Activated CD8-positive, alpha-beta memory T cell treated with anti-CD3 and anti-CD28 coated beads for 1 hour (primary cell): ENCODE results near the gene TMEM52.
"Not testable (repeated sequence)": the region's sequence is repeated elsewhere in the genome, so short reads cannot be mapped to it uniquely, and the experiment has no call there.

ENCODE experiments used
- DNase-seq, 2 donors: peaks; one replicate each; pipeline ENCODE4 v3.0.0-alpha.2; 2020; ENCODE audit warnings: low read depth in 1 of 2; ENCODE audit errors: extremely low read depth in 1 of 2

The TMEM52 gene

GRCh38 chr1:1895456-1896336 is 23.4 kb downstream of the TMEM52 start:
- DNase-seq, result no peak

DNA sequence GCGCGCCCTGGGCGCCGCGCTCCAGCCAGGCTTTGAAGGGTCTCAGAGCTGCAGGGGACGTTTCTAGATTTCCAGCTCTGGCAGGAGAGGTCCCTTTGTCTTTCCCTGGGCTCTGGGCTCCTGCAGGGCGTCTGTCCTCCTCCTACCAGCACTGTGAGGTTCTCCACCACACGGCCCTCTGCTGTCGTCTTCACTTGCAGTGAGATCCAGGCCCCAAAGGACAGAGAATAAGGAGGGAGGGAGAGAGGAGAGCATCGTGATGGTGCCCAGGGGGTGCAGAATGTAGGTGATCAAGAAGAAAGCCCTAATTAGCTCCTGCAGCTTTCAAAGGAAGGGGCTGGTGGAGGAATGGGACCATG is 24.0 kb downstream of the TMEM52 start:
- DNase-seq, result no peak

DNA sequence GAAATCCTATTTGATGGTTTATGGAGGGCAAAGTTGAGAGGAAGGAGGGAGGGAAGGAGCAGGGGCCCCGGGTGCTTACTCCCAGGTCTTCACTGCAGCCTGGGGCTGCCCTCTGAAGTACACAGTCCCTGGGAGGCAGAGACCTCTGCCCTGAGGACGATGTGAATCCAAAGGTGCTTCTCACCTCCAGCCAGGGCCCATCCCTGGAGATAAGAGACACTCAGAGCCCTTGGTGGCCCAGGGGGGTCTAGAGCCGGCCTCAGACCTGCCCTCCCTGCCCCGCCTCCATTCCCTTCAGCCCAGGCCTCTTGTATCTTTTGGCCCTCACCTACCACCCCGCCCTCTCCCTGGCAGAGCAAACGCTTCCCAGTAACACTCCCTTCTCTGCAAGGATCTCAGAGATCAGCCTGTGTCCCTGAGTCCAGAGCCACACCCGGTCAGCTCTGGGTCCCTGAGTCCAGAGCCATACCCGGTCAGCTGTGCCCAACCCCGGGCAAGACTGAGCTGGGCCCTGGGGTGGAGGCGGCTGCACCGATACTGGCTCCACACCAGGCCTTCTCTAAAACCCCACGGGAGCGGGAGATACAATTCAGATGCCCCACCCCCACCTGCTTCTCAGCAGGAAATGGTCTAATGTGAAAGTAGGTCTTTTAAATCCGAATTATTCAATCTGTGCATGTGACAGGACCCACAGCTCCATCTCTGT is 24.6 kb downstream of the TMEM52 start:
- DNase-seq, result no peak

DNA sequence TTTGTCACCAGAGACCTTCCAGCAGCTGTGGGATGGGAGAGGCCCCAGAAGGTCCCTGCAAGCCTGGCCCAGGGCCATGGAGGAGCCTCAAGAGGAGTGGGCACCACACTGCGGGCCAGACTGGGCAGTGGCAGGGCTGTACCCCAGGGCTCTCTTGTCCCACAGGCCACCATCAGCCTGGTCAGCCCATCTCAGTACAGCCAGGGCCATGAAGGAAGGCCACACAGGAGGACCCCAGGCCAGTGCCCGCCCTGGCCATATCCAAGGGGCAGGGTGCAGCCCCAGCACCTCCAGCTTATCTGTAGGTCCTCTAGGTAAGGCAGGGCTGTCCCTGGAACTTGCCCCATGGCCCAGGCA is 25.1 kb downstream of the TMEM52 start:
- no peak for DNase-seq

DNA sequence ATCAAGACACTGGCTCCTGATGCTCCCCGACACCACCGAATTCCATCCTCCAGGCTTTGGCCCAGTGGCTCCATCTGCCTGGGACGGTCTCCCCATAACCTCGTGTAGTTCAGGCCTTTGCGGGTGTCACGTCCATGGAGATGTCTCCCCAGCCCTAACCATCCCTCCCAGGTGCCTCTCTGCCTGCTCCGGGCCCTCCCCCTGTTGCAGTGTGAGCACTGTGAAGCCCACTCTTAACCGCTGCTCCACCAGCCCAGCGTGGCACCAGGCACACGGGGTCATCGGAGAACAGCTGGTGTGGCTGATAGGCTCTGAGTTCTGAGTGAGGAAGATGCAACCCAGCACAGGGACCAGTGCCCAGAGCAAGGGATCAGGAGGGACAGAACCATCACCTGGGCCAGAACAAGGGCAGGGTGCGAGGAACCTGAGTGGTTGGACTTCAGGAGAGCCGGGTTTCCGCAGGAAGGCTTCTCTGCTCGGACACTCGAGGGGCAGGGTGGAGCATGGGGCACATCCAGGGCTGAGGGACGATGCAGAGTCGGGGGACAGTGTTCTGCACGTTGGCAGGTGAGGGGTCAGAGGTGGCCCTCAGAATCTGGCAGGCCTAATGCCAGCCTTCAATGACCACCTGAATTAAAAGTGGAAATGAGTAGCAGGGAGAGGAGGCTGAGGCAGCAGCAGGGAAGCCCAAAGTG is 25.6 kb downstream of the TMEM52 start:
- DNase-seq, result no peak

DNA sequence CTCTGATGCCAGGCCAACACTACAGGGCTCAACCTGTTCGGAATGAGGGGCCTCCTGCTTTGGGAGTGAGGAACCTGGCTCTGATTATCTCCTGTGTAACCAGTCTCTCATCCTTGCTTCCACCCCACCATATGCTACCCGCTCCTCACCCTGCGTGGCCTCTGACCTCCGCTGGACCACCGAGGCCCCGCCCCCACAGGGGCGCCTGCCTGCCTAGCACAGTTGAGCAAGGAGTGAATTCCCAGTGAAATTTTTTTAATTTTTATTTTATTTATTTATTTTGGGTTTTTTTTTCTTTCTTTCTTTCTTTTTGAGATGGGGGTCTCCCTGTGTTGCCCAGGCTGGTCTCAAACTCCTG is 26.3 kb downstream of the TMEM52 start:
- no peak for DNase-seq

DNA sequence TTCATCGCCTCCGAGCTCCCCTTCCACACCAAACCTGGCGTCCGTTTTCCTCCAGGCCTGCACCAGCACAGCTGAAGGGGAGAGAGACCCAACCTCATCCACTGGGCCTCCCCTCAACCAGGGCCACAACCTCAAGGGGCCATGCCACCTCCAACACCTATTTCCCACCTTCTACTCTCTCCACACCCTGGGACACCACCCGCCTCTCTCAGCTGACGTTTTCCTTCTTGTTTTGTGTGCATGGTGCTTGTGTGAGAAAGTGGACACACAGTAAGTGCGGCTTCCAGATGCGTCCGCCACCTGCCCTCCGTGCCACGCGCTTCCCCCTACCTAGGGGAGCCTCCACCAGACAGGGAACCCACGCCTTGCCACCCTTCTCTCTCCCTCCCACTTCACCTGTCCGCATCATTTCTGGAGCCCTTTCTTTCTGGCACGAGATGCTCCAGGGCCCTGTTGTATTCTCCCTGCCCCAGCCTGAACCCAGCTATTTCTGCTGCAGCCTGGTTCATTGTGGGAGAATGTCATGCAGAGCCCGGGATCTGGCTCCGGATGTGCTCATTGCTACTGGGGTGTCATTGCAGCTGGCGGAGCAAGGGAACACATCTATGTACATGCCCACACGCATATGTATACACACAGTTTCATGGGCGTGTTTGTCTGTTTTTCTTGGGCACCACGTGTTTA is 26.9 kb downstream of the TMEM52 start:
- no peak for DNase-seq

DNA sequence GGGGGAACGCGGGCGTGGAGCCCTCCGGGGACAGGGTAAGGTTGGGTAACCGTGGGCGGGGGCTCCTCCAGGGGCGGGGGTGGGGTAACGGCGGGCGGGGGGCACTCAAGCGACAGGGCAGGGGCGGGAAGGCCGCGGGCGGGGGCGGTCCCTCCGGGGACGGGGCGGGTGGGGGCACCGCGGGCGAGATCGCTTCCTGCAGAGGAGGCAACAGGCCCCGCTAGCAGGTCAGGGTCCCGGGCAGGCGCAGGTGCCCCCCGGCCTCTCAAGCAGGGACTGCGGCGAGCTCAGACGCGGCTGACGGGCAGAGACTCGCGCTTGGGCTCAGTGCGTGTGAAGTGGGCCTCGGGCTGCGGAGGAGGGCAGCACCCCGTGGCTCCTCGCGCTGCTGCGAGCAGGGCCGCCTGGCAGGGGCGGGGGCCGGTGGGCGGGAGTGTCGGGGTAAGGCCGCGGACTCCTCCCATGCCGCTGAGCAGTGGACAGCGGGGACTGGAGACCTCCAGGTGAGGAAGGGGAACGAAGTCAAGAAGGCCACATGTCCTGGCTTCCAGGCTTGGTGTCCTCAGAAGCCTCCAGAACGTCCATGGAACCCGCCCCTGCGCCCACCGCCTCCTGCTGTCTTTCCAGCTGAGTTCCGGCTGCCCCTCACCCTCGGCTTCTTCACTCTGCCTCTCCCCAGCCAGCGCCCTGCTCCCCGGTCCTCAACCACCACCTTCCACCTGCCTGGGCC is 27.6 kb downstream of the TMEM52 start:
- DNase-seq, result peak; percentile 40 to 73

DNA sequence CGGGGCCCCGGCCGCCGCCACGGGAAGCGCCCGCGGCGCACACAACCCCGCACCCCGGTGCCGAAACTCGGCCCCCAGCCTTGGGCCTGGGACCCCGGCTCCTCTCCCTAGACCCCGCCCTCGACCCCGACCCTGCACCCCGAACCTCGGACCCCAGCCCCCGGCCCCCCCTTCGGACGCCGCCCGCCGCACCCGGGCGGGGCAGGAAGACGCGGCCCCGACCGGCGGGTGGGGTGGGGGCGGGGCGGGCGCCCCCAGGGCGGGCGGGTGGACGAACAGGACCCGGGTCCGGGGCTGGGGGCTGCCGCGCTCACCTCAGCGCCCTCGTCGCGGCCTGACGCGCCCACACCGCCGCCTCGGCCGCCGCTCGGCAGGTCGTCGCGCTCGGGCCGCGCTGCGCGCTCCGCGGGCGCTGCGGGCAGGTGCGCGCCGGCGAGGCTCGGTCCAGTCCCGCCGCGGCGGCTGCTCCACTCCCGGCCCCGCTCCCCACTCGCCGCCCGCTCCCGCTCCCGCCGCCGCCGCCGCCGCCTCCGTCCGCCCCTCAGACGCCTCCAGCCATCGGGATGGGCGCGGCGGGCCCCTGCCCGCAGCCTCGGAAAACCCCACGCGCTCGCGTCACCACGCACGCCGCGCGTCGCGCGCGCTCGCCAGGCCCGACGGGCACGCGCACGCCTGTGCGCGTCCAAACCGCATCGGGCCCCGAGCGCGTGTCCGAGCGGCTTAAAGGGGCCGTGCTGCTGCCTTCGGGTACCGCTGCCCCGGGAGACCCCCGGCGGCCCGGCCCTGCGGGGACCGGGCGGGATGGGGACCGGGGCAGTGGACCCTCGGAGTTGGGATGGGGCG is 28.4 kb downstream of the TMEM52 start, which contains the start of gene GNB1:
GNB1 (minus strand) TSS at position 582 of the 843 bp plus-strand sequence. CDS start 65,634 bp downstream, outside the sequence.
- peak; percentile 55 to 85 for DNase-seq

GRCh38 chr1:1889847-1890505 is 29.1 kb downstream of the TMEM52 start:
- DNase-seq, result peak in 1 of 2 donors; percentile 25

DNA sequence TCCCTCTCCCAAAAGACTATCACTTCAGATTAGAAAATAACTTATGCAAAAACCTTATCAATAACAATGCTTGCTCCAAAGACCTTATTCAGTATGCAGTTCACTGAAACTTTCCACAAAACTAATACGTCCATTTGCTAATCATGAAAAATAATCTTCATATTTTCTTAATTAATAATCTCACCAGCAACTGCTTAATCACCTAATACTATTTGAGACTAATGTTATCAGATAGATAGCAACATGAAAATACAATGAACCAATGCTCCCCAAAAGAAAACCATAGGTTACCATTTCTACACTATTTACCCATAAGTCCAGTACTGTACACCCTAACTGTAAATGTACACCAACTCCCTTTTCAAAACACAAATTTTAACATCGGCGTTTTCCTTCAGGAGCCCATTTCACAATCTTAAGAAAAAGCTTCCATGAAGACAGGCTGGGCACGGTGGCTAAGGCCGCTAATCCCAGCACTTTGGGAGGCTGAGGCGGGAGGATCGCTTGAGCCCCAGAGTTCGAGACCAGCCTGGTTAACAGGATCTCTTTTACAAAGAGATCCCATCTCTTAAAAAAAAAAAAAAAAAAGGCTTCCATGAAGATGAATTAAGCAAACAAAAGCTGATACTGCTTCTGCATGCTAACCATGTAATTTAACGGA is 29.9 kb downstream of the TMEM52 start:
- DNase-seq, result no peak

- DNase-seq, result not testable (repeated sequence)
These were observed 35.2 kb downstream of the TMEM52 start for GRCh38 chr1:1883890-1884289.

DNA sequence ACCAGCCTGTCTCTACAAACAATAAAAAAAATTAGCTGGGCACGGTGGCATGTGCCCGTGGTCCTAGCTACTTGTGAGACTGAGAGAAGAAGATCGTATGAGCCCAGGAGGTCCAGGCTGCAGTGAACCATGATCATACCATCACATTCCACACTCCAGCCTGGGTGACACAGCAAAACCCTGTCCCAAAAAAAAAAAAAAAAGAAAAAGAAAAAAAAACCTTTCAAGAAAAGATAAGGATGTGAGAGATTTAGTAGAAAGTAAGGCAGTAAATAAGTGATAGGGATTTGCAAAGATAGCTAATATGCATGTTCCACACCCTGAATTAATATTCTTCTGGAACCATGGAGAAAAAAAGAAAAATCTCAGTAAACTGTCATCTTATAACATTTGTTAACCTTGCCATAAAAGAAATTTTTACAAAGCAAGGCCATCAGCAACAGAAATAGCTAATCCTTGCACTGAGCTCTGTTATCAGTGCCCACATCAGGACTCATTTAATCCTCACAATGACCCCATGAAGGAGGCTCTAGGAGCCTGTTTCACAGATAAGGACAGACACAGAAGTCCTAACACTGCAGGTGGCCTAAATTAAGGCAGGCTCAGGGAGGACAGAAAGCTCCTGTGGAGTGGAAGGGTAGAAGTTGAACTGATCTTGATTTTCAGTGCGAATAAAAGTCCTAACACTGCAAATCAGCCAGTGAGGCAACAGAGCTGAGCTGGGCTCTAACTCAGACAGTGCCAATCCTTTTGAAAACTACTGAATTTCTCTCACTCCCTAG is 35.8 kb downstream of the TMEM52 start:
- DNase-seq, result no peak

DNA sequence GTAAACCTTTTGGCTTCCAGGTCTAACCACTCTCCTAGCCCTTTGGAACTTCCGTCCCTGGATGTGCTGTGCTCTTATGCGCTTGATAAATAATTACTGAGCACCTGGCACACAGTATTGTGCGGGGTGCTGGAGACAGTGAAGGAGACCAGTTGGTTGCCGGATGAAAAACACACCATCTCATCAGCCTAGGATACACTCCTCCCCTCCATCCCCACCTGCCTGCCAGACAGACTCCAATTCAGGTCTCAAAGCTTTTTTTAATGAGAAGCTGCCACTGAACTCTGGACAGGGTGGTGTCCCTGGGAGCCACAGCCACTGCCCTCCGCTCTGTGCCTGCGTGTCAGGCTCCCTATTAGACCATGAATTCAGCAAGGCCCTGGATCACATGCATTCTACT is 37.4 kb downstream of the TMEM52 start:
- no peak for DNase-seq

DNA sequence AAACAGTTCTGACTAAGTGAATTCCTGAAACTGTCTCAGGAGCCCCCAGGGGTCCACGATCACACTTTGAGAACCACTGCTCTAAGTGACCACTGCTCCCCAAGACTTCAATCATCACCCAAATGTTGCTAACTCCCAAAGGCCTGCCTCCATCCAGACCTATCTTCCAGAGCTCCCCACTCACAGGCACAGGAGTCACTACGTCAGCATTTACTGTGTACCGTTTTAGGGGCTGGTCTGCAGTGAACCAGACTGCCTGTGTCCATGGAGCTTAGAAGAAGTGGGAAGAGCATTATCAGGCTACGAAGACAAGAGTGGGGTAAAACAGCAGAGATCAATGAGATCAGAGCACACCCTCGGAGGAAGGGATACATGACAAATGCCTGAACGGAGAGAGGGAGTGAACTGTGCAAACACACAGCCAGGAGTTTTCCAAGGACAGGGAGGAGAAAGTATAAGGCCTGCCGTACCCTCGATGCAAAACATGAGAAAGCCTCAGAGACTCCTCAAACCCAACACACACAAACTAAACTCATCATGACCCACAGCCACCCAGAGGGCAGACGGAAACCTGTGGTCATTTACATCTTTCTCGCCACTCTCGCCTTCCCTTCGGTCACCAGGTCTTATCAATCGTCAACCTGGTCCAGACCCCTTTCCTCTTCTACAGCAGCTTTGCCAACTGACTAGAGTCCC is 38.3 kb downstream of the TMEM52 start:
- DNase-seq, result no peak

GRCh38 chr1:1879942-1880341 is 39.1 kb downstream of the TMEM52 start:
- no peak for DNase-seq

DNA sequence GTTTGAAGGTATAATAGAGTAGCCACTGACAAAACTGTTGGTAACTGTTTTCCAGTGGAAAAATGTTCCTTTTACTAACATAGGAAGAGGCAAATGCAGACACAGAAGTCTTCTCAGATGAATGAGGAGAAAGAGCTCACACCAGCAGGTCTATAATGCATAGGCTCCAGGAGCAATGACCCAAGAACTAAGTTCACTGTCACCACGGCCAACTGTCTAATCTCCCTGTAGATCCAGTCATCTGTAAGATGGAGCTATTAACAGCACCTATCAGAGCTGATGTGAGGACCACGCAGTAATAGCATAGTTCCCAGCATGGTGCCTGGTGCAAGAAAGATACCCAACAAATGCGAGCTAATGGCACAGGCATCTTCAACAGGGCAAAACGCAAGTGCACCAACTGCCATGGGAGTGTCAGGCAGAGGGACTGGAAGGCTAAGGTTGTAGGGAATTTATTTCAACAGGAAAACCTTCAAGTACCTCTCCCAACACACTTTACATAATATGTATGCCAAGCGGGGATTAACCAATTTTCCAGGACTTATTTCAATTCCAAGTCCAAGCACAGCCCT is 41.1 kb downstream of the TMEM52 start:
- DNase-seq, result no peak
